Esophagus muscularis mucosa (tissue), 4 donors: ENCODE results near the gene PRKACA. TPM values are rescaled to one million over a fixed set of nuclear protein-coding genes. Genes with fewer than 3 reads are reported as not detected.

Source experiments
- DNase-seq: peaks from one replicate; pipeline ENCODE4 v3.0.0-alpha.2; 2017; ENCODE audit errors: extremely low spot score
- H3K27ac ChIP-seq, 4 donors: fragments of 200-600 bp; sonication (generic); replicated peaks in 1 of 4; 1 replicate in 3 of 4; 2 replicates in 1 of 4; pipeline ENCODE4 v1.5.1; 2016 to 2019; ENCODE audit warnings: mild to moderate bottlenecking in 1 of 4
- H3K27me3 ChIP-seq, 4 donors: fragments of 200-600 bp; sonication (generic); one replicate each; pipeline versions ENCODE4 v1.5.1 to v1.6.0; 2016 to 2019
- H3K36me3 ChIP-seq, 4 donors: fragments of 200-600 bp; sonication (generic); one replicate each; pipeline ENCODE4 v1.5.1; 2016 to 2019
- H3K4me1 ChIP-seq, 4 donors: fragments of 200-600 bp; sonication (generic); one replicate each; pipeline ENCODE4 v1.5.1; 2016 to 2019
- H3K4me3 ChIP-seq, 4 donors: fragments of 200-600 bp; sonication (generic); 1 replicate in 2 of 4; 2 replicates in 2 of 4; pipeline ENCODE4 v1.5.1; 2016 to 2019; ENCODE audit warnings: mild to moderate bottlenecking in 4 of 4, moderate library complexity in 1 of 4
- H3K9me3 ChIP-seq, 4 donors: fragments of 200-600 bp; sonication (generic); 1 replicate in 3 of 4; 2 replicates in 1 of 4; pipeline ENCODE4 v1.5.1; 2016 to 2019
- CTCF ChIP-seq, 3 experiments: fragments of 200-600 bp in 2 of 3; fragments of 450-650 bp in 1 of 3; sonication (generic) in 2 of 3; IDR thresholded peaks; one replicate each; pipeline ENCODE4 v1.5.1; 2017 to 2019; ENCODE audit warnings: antibody characterized with exemption in 3 of 3, mild to moderate bottlenecking in 2 of 3, moderate library complexity in 1 of 3
- EP300 ChIP-seq: sonication (generic); formaldehyde crosslinking; IDR thresholded peaks from one replicate; pipeline ENCODE4 v1.6.1; 2017; ENCODE audit warnings: antibody characterized with exemption
- POLR2A ChIP-seq: fragments of 450-650 bp; IDR thresholded peaks from one replicate; pipeline ENCODE4 v1.6.1; 2017; ENCODE audit warnings: antibody characterized with exemption, moderate library complexity, mild to moderate bottlenecking, low read depth
- POLR2AphosphoS5 ChIP-seq, 2 donors: sonication (generic); formaldehyde crosslinking; IDR thresholded peaks; one replicate each; pipeline ENCODE4 v1.6.1; 2017; ENCODE audit warnings: antibody characterized with exemption in 2 of 2
- WGBS: methylation state at CpG from one replicate; pipeline ENCODE4 v1.1.5; 2018; 5-methylcytosine and 5-hydroxymethylcytosine counted together
- intact Hi-C: fragments of 100-400 bp; cut with DNase I; formaldehyde crosslinking; loops from one replicate; pipeline ENCODE4 v1.15.1; 2023
- total RNA-seq, 4 donors: library from RNA; depleted of rRNA; stranded (reverse); fragments of >200 nt; gene quantifications; one replicate each; pipeline versions ENCODE4 v1.1.0 to v1.2.1, GENCODE V29; 2016

PRKACA gene
- total RNA-seq, 4 donors from 2014 or later = 76.0 to 125 (median 93.3) TPM

DNA sequence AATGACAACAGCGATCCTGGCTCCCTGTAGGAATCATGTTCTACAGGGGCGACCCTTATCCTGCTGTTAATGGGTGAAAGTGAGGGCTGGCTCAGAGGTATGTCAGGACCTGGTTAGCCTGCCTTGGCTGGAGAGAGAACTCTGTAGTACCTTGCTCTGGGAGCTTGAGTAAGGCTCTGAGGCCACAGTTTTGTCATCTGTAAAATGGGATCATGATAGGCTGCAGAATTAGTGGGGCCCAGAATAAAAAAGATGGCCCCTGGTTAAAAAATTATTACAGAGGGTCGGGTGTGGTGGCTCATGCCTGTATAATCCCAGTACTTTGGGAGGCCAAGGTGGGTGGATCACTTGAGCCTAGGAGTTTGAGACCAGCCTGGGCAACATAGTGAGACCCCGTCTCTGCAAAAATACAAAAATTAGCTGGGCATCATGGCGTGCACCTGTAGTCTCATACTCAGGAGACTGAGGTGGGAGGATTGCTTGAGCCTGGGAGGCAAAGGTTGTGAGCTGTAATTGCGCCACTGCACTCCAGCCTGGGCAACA is 16.5 kb downstream of the PRKACA start:
- no peaks in the 10 kb centered on the region for H3K9me3 ChIP-seq
- intact Hi-C loops = no loop called here
- no peak for DNase-seq
- peaks cover 72 to 99% (median 94%) of the 10 kb centered on the region in 4 donors for H3K36me3 ChIP-seq
- TF ChIP-seq CTCF (IDR thresholded peaks at IDR 0.05) (no peak), POLR2AphosphoS5 (IDR thresholded peaks at IDR 0.05) (no peak), EP300 (no peak), POLR2A (no peak)
- peaks cover 0 to 14% (median 4%) of the 10 kb centered on the region in 4 donors for H3K4me1 ChIP-seq
- no peak overlapping the region for H3K27ac ChIP-seq
- 80% methylated on average over 5 of the region's 6 CpGs for WGBS
- no peak overlapping the region for H3K4me3 ChIP-seq
- H3K27me3 ChIP-seq = no peaks in the 10 kb centered on the region

- DNase-seq = no peak
- TF ChIP-seq POLR2A (no peak), CTCF (IDR thresholded peaks at IDR 0.05) (peak in 2 of 3 experiments; percentile 21 to 26)
- no peak overlapping the region for H3K4me3 ChIP-seq
- no peak overlapping the region for H3K27ac ChIP-seq
- peaks cover 0 to 10% (median 7%) of the 10 kb centered on the region in 4 donors for H3K9me3 ChIP-seq
- no peaks in the 10 kb centered on the region for H3K27me3 ChIP-seq
- WGBS = 81% methylated on average over 15 of the region's 21 CpGs
- H3K36me3 ChIP-seq = peaks cover 51 to 76% (median 67%) of the 10 kb centered on the region in 4 donors
- peaks cover 0 to 8% (median 3%) of the 10 kb centered on the region in 4 donors for H3K4me1 ChIP-seq
- intact Hi-C loops = no loop called here
These were observed 19.9 kb downstream of the PRKACA start for GRCh38 chr19:14097532-14098151.

- Histone ChIP-seq H3K4me1 (peaks cover 6 to 9% (median 8%) of the 10 kb centered on the region in 4 donors), H3K27ac (no peak overlapping the region), H3K9me3 (peaks cover 0 to 10% (median 7%) of the 10 kb centered on the region in 4 donors), H3K27me3 (no peaks in the 10 kb centered on the region), H3K4me3 (no peak overlapping the region), H3K36me3 (peaks cover 38 to 64% (median 55%) of the 10 kb centered on the region in 4 donors)
- WGBS = 95% methylated on average over 6 of the region's 11 CpGs
- DNase-seq = no peak
- TF ChIP-seq POLR2A (no peak), POLR2AphosphoS5 (IDR thresholded peaks at IDR 0.05) (no peak), EP300 (no peak), CTCF (IDR thresholded peaks at IDR 0.05) (no peak)
- intact Hi-C loops = no loop called here
These were observed 21.1 kb downstream of the PRKACA start for GRCh38 chr19:14096272-14096992.

DNA sequence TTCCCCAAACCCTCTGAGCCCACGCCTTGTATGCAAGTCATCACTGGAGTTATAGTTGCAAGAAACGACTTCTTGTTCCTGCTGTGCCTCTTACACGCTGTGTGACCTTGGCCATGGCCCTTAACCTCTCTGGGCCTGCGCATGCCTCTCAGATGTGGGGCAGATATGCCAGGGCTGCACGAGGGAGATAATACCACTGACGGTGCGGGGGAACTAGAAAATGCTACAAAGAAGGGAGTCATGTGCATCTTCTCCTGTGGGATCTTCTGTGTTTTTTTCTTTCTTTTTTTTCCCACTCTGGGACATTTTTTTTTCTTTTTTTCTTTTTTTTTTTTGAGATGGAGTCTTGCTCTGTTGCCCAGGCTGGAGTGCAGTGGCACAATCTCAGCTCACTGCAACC is 22.7 kb downstream of the PRKACA start:
- Histone ChIP-seq H3K4me3 (no peak overlapping the region), H3K4me1 (peaks cover 8 to 12% (median 9%) of the 10 kb centered on the region in 4 donors), H3K27ac (no peak overlapping the region), H3K9me3 (peaks cover 0 to 10% (median 7%) of the 10 kb centered on the region in 4 donors), H3K36me3 (peaks cover 25 to 48% (median 40%) of the 10 kb centered on the region in 4 donors), H3K27me3 (no peaks in the 10 kb centered on the region)
- intact Hi-C loops = no loop called here
- TF ChIP-seq POLR2A (no peak), CTCF (IDR thresholded peaks at IDR 0.05) (no peak), POLR2AphosphoS5 (IDR thresholded peaks at IDR 0.05) (no peak), EP300 (no peak)
- WGBS = 86% methylated on average over 7 of the region's 7 CpGs
- DNase-seq = no peak
